ENCODE measurements around the gene MSI2. TPM values are rescaled to one million over a fixed set of nuclear protein-coding genes. Genes with fewer than 3 reads are reported as not detected.

MSI2 gene
- total and polyA plus RNA-seq, 9 of the 15 experiments (the other 6 are each of a cell fraction or from before 2014, with no cell fraction given) = 4.6 to 61.8 (median 42.4) TPM

GRCh38 chr17:57679906-57680695 is 423.8 kb downstream of the MSI2 start:
- BruUV-seq (replicated peaks) = no TSS peak
- ATAC-seq = no peak
- WGBS (ENCODE audit: insufficient coverage, low coverage, missing lambda C conversion rate) = 80% methylated on average over 10 of the region's 10 CpGs

More at GRCh38 chr17:57679906-57680695, 423.8 kb downstream of the MSI2 start:
- no peak overlapping the region for H3K9ac ChIP-seq (ENCODE audit: insufficient read depth in 1 of 2, low read depth in 2 of 2, low read length in 2 of 2)
- no peak overlapping the region for H3K27ac ChIP-seq (ENCODE audit: extremely low read depth, low read depth, low read length)
- no peaks in the 10 kb centered on the region for H3K9me1 ChIP-seq (ENCODE audit: control insufficient read depth, insufficient read depth, low read length)
- H3K27me3 ChIP-seq (ENCODE audit: control insufficient read depth in 2 of 2, insufficient read depth in 2 of 2, low read length in 2 of 2) = no peaks in the 10 kb centered on the region
- H3K4me1 ChIP-seq (replicated peaks in 1 of 2; ENCODE audit: control insufficient read depth in 2 of 2, insufficient read depth in 2 of 2, low read length in 2 of 2) = no peaks in the 10 kb centered on the region
- no peaks in the 10 kb centered on the region for H3K79me2 ChIP-seq (ENCODE audit: control insufficient read depth, insufficient read depth, low read length)
- FAIRE-seq = no peak
- CTCF ChIA-PET (ENCODE audit: low intra/inter-chr PET ratio) = no interaction called here
- no peaks in the 10 kb centered on the region; the same call in 1 of the 2 replicates for H4K20me1 ChIP-seq (replicated peaks; ENCODE audit: control insufficient read depth, insufficient read depth, low read length)
- H3K4me2 ChIP-seq (ENCODE audit: insufficient read depth, low read length) = no peak overlapping the region
- POLR2A ChIA-PET = no interaction called here
- peaks cover 4% of the 10 kb centered on the region; the same call in 1 of the 3 replicates for H3K36me3 ChIP-seq (ENCODE audit: control insufficient read depth, insufficient read depth, low read length)
- DNase-seq (ENCODE audit: extremely low read depth in 1 of 4, low spot score in 3 of 4) = no peak
- in situ Hi-C loops (cut with MboI) (no loop called here), intact Hi-C loops (cut with micrococcal nuclease) (no loop called here)
- TF ChIP-seq ZSCAN29 (IDR thresholded peaks at IDR 0.05) (no peak), ZC3H4 (CRISPR knock-in tag; IDR thresholded peaks at IDR 0.05; ENCODE audit: borderline replicate concordance) (no peak), HNRNPK (IDR thresholded peaks at IDR 0.05; ENCODE audit: low read depth, low read length, poor library complexity, severe bottlenecking) (no peak), POLR3A (IDR thresholded peaks at IDR 0.05; ENCODE audit: borderline replicate concordance, extremely low read depth, insufficient read depth, insufficient read length) (no peak), ZNF232 (CRISPR knock-in tag; IDR thresholded peaks at IDR 0.05) (no peak), SOX6 (IDR thresholded peaks at IDR 0.05) (no peak), MTF1 (CRISPR knock-in tag; IDR thresholded peaks at IDR 0.05; ENCODE audit: borderline replicate concordance) (no peak), HEY1 (CRISPR knock-in tag; IDR thresholded peaks at IDR 0.05; ENCODE audit: borderline replicate concordance) (no peak), HDGF (IDR thresholded peaks at IDR 0.05) (no peak), SP2 (IDR thresholded peaks at IDR 0.05; ENCODE audit: extremely low read depth, low read depth, low read length, poor library complexity, severe bottlenecking) (no peak), MYNN (IDR thresholded peaks at IDR 0.05) (no peak), MYNN (CRISPR knock-in tag; IDR thresholded peaks at IDR 0.05) (no peak), ZNF140 (CRISPR knock-in tag; IDR thresholded peaks at IDR 0.05) (no peak), RFX1 (IDR thresholded peaks at IDR 0.05) (no peak), ZNF75A (CRISPR knock-in tag; IDR thresholded peaks at IDR 0.05) (no peak), BRCA1 (IDR thresholded peaks at IDR 0.05) (no peak), BRCA1 (CRISPR knock-in tag; IDR thresholded peaks at IDR 0.05) (no peak)
- no peak overlapping the region for H3K4me3 ChIP-seq
- H3K9me3 ChIP-seq (replicated peaks; ENCODE audit: control insufficient read depth, insufficient read depth, low read depth, low read length) = no peaks in the 10 kb centered on the region
- H2AFZ ChIP-seq (ENCODE audit: low read depth, low read length) = no peak overlapping the region

All from K562 (cell line).